ENCODE measurements around the gene LRRC74B. TPM values are rescaled to one million over a fixed set of nuclear protein-coding genes. Genes with fewer than 3 reads are reported as not detected.
"Not testable (repeated sequence)": the region's sequence is repeated elsewhere in the genome, so short reads cannot be mapped to it uniquely, and the experiment has no call there.

The LRRC74B gene
- total RNA-seq, 4 donors from 2014 or later: not detected

GRCh38 chr22:21064425-21064824 is 18.7 kb downstream of the LRRC74B start:
- H3K27me3 ChIP-seq; H3K4me3 ChIP-seq; H3K9me3 ChIP-seq; DNase-seq; H3K36me3 ChIP-seq; H3K4me1 ChIP-seq; H3K27ac ChIP-seq; intact Hi-C loops (cut with DNase I; ENCODE audit: low total_unique reads): not testable (repeated sequence)
- 72 to 85% methylated on average over 5 to 11 of the region's 11 CpGs for whole genome bisulfite sequencing, 2 donors (ENCODE audit: low coverage in 1 of 2)
- in situ Hi-C loops (cut with MboI; ENCODE audit: low pct_ligation_motif_present in 1 of 4, low pct_unique_long_range_greater_than_20kb in 1 of 4, low sequenced_read_pairs in 3 of 4): loop anchor here in 1 of 4 donors (25.0 kb wide), 1 partner anchor 102 kb away; the partner anchor contains the start of gene AIFM3

- in situ Hi-C loops (cut with MboI; ENCODE audit: low pct_ligation_motif_present in 1 of 4, low pct_unique_long_range_greater_than_20kb in 1 of 4, low sequenced_read_pairs in 3 of 4): loop anchor here in 1 of 4 donors (25.0 kb wide), 1 partner anchor 103 kb away; the partner anchor contains the start of gene AIFM3
- Histone ChIP-seq H3K9me3 (no peaks in the 10 kb centered on the region), H3K36me3 (no peaks in the 10 kb centered on the region), H3K27me3 (peaks cover 6% of the 10 kb centered on the region), H3K27ac (no peak overlapping the region), H3K4me1 (no peaks in the 10 kb centered on the region), H3K4me3 (no peak overlapping the region)
- no peak for DNase-seq
- TF ChIP-seq POLR2AphosphoS5 (IDR thresholded peaks at IDR 0.05) (no peak), POLR2A (IDR thresholded peaks at IDR 0.05) (no peak), EP300 (IDR thresholded peaks at IDR 0.05; ENCODE audit: low read depth) (no peak), CTCF (IDR thresholded peaks at IDR 0.05) (no peak)
- intact Hi-C loops (cut with DNase I; ENCODE audit: low total_unique reads): no loop called here
- 51 to 53% methylated on average over 5 to 13 of the region's 13 CpGs for WGBS, 2 donors (ENCODE audit: low coverage in 1 of 2)
Observed at GRCh38 chr22:21064917-21065864, 19.4 kb downstream of the LRRC74B start.

- H3K4me1 ChIP-seq: no peaks in the 10 kb centered on the region
- H3K9me3 ChIP-seq: no peaks in the 10 kb centered on the region
- no peaks in the 10 kb centered on the region for H3K36me3 ChIP-seq
- no peak overlapping the region for H3K27ac ChIP-seq
- WGBS, 2 donors (ENCODE audit: low coverage in 1 of 2): 82% methylated on average over 28 of the region's 28 CpGs; no CpG with 5 or more reads in 1 of the 2 donors
- H3K27me3 ChIP-seq: peaks cover 6% of the 10 kb centered on the region
- no peak for DNase-seq
- TF ChIP-seq POLR2AphosphoS5 (IDR thresholded peaks at IDR 0.05) (no peak), EP300 (IDR thresholded peaks at IDR 0.05; ENCODE audit: low read depth) (no peak), CTCF (IDR thresholded peaks at IDR 0.05) (no peak), POLR2A (IDR thresholded peaks at IDR 0.05) (no peak)
- H3K4me3 ChIP-seq: no peak overlapping the region
- intact Hi-C loops (cut with DNase I; ENCODE audit: low total_unique reads): no loop called here
- in situ Hi-C loops (cut with MboI; ENCODE audit: low pct_ligation_motif_present in 1 of 4, low pct_unique_long_range_greater_than_20kb in 1 of 4, low sequenced_read_pairs in 3 of 4): loop anchor here in 1 of 4 donors (25.0 kb wide), 1 partner anchor 105 kb away; the partner anchor contains the start of gene AIFM3
Observed at GRCh38 chr22:21067075-21067900, 21.5 kb downstream of the LRRC74B start.

GRCh38 chr22:21067901-21068680 is 22.3 kb downstream of the LRRC74B start:
- DNase-seq: no peak
- Histone ChIP-seq H3K27ac (no peak overlapping the region), H3K4me1 (no peaks in the 10 kb centered on the region), H3K27me3 (peaks cover 6% of the 10 kb centered on the region), H3K36me3 (no peaks in the 10 kb centered on the region), H3K4me3 (no peak overlapping the region), H3K9me3 (no peaks in the 10 kb centered on the region)
- 84 to 85% methylated on average over 4 to 12 of the region's 12 CpGs for WGBS, 2 donors (ENCODE audit: low coverage in 1 of 2)
- no peak for TF ChIP-seq EP300 (IDR thresholded peaks at IDR 0.05; ENCODE audit: low read depth)
- TF ChIP-seq POLR2AphosphoS5 (IDR thresholded peaks at IDR 0.05): no peak
- no peak for TF ChIP-seq POLR2A (IDR thresholded peaks at IDR 0.05)
- TF ChIP-seq CTCF (IDR thresholded peaks at IDR 0.05): no peak
- in situ Hi-C loops (cut with MboI; ENCODE audit: low pct_ligation_motif_present in 1 of 4, low pct_unique_long_range_greater_than_20kb in 1 of 4, low sequenced_read_pairs in 3 of 4): loop anchor here in 1 of 4 donors (25.0 kb wide), 1 partner anchor 106 kb away; the partner anchor contains the start of gene AIFM3
- intact Hi-C loops (cut with DNase I; ENCODE audit: low total_unique reads): no loop called here

Measured in transverse colon (tissue), 4 donors.